ENCODE results near the gene TIMM17B.

Gene TIMM17B

DNA sequence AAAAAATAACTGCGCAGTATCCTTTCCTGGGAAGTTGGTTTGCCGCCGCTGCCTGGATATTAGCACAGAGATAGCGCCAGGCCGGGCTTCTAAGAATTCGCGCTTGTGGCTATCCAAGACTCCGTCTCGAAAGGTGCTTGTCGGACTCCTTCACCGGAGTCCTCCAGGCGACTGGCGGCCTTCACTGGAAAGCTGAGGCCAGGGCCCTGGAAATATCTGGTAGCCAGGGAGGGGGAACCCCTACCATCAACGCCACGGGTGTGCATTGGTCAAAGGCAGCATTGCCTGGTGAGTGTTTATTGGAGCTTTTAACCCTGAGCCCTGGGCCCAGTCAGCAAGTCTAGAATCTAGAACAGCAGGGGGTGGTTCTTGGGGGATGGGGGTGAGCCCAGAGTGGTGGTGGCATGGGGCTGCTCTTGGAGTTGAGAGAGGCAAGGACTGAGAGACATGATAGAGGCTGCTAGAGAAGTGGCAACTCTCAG, 21.8 kb upstream of the TIMM17B start:
- in situ Hi-C loops (cut with HindIII; ENCODE audit: low sequenced_read_pairs) = no loop called here

DNA sequence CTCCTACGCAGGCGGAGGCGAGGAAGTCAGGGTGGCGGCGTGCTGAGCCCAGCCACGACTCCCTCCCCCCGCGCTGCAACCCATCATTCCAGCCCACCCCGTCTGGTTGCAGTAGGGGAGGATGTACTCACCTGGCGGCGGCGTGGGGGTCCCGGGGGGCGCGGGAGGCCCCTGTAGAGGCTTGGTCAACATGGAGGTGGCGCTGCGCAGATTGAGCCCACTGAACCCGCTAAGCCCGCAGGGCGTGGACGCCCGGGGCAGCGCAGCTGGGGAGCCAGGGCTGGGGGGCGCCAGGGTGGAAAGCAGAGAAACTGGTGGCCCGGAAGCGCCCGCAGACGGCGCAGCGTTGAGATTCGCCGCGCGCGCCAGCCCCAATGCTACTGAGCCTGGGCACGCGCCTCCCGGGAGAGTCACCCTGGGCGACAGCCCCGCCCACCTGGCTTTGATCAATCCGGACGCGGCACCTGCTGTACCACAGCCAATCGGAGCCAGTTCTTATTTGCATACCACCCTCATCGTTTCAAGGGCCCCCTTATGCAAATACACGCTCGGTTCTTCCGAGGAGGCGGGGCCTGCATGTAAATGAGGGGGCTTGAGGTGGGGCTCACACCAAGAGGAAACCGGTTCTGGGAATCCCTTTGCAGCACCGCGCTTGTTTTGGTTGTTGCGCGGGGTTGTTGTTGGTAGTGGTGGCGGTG, 21.2 kb upstream of the TIMM17B start, which contains the start of gene PIM2:
Gene PIM2, minus strand, starts transcription at position 382 of the 698 bp plus-strand sequence. Its CDS starts 190 bp downstream, at position 192.
- in situ Hi-C loops (cut with HindIII; ENCODE audit: low sequenced_read_pairs) = no loop called here

DNA sequence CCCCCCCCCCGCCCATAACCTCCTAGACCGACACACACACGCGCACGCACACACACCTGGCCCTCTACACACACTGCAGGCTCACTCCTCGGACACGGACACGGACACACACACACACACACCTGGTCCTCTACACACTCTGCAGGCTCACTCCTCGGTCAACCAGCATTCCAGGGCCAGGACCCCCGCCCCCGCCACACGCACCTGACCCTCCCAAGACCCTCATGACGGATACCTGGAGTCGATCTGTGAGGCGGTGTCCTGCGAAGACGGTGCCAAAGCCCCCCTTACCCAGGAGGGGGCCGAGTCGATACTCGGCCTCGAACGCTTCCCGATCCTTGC, 20.7 kb upstream of the TIMM17B start:
- in situ Hi-C loops (cut with HindIII; ENCODE audit: low sequenced_read_pairs) = no loop called here

DNA sequence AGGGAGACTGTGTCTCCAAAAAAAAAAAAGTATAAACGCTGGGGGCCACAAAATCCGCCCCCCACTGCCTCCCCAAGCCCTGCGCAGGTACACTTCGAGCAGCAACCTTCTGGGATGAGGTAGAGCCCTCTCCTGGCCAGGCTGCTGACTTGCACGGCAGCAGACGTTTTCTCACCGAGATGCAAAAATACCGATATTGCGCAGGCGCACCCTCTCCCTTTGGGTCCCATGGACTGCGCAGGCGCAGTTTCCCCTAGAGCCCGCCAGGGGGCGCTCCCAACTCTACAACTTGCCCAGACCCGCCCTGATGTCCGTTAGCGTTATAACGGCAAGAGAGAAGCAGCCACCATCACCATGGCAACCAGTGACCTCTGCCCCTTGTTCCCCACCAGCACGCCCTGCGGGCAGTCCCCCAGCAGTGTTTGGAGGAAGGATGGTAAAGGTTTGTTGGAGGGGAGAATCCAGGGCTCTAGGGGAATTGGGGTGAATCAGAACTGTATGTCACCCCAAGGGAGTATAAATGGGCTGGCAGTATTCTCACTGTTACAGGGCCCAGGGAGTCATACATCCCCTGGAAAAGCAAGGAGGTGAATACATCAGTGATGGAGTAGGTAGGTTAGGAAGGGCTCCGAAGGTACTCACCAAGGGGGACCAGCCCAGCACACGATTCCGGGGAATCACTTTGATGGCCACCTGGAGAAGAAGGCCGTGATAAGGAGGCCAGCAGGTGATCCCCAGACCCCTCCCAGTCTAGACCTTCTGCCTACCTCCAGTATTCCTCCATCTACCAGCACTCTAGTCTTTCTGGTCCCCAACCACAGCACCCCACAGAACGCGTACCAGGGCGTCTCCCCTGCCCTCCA, 19.8 kb upstream of the TIMM17B start:
- in situ Hi-C loops (cut with HindIII; ENCODE audit: low sequenced_read_pairs) = no loop called here

DNA sequence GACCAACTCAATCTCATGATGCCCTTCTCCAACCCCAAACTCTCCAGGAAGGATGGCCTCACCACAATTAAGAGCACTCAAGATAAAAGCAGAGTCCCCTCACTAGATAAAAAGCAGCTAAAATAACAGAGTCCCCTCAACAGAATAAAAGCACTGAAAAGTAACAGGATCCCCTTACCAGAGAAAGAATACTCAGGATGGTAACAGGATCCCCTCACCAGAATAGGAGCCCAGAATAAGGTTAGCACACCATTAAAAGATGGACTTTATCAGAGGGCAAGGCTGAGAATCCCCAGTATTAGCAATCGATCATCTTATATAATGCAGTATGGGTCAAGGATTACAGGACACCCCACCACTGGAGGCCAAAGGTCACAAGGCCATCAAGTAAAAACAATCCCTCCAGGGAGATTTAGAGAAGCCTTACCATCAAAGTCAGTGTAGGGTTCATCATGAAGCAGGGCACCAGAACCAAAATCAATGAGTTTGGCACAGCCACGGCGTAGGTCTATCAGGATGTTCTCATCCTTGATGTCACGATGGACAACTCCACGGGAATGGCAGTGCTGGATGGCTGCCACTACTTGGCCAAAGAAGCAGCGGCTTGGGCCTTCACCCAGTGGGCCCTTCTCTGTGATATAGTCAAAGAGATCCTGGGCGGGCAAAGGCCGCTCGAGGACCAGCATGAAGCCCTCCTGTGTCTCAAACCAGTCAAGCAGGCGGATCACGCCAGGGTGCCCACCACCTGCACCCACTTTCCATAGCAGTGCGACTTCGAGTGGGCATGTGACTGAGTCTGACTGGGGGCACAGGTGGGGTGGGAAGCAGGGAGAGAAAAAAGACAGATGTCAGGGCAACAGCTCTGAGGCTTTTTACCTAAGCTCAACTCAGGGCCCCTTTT, 17.3 kb upstream of the TIMM17B start:
- in situ Hi-C loops (cut with HindIII; ENCODE audit: low sequenced_read_pairs) = no loop called here

DNA sequence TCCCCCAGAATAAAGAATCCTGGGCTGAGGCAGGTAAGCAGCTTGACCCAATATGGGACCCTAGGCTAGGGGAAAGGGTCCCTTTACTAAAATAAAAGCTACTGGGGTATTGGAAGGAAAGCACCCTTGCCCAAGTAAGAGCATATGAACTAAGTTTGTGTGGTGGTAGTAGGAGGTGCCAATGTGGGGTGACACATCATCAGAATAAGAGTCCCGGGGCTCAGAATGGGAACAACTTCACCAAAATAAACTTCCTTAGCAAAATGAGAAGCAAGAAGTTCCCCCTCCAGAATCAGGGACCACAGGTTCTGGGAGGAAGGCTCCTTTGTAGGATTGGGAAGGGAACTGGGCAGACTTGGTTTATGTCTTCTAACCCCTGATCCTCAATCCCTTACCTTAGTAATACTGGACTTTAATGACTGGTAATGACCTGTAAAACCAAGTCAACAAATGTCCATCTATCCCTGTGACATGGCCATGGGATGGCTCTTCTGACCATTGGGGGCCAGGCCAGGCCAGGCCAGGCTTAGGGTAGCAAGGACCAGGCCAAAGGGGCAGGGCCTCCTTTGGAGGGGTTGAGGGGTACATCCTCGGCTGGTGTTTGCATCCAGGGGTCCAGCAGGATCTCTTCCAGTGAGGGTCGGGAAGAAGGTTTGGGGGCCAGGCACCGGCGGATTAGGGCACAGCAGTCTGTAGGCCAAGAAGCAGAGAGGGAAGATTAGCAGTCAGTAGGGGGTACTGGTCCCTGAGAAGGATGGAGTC, 16.2 kb upstream of the TIMM17B start:
- in situ Hi-C loops (cut with HindIII; ENCODE audit: low sequenced_read_pairs) = no loop called here

DNA sequence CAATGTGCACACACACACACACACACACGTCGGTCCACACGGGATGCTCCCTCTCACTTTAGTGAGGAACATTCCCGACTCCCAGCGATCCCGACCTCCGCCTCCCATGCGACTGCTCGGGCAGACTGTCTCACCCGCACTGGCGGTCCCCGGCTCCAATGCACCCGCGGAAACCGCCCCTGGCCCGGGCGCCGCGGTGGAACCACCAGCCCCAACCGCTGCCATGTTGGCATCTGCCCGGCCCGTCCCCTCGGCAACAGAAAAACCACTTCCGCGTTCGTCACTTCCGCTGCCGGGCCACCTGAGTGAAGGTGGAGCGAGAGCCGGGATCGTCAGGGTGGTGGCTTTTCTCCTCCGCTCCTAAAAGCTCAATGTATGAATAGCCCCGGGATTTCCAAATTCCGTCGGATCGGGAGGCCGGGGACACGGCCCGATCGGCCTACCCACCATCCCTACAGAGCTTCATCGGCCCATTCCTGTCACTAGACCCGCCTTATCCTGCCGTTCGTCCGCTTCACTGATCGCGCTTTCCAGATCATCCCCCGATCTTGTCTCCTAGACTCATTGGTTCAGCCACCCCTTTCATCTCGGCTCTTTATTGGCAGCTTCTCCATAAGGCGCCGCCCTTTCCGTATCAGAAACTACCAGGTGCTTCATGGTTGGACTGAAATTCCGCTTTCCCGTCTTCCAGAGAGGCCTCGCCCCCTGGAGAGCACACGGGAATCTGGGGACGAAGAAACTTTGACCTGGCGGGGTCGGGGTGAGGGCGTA, 14.0 kb upstream of the TIMM17B start, which contains the start of gene SLC35A2:
Gene SLC35A2, minus strand, starts transcription at position 235 of the 771 bp plus-strand sequence. Its CDS starts 10 bp downstream, at position 225.
- in situ Hi-C loops (cut with HindIII; ENCODE audit: low sequenced_read_pairs) = no loop called here

DNA sequence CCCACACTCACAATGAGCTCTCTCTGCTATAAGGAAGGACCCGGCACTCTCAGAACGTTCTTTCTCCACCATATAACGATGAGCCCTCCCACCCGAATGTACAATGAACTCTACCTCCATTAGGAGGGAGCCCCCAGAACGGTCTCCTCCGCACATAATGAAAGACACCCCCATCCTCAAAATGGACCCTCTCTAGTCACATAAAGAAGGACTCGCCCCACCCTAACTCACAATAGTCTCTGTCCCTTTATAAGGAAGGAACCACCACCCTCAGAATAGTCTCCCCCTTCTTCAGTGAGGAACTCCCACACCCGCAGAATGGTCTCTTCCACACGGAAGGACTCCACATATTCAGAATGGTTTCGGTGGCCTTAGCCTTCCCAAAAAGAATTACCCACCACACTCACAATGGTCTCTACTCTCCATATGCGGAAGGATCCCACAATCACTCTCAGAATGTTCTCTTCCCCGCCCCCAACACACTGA, 13.4 kb upstream of the TIMM17B start:
- in situ Hi-C loops (cut with HindIII; ENCODE audit: low sequenced_read_pairs) = no loop called here

DNA sequence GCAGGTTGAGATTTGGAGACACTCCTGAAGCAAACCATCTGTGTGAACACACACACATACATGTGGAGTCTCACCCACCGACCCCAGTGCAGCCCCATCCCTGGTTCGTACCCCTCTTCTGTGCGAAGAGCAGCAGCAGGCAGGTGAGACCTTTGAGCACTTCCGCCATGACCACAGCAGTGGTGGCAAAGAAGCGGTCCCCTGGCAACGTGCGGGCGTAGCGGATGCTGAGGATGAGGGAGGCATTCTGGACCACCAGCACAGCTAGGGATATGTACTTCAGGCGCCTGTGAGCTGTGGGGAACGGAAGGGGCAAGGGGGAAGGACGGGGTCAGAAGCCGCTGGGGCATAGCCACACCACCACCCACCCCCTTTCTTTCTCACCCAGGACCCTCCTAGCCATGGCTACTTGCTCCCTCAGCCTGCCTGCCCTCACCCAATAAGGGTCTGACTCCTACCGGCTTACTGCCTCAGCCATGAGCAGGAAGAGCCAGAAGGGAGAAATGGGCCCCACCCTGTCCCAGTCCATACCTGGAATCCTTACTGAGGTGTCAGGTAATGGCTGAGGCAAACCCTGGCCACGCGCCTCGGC, 12.2 kb upstream of the TIMM17B start:
- in situ Hi-C loops (cut with HindIII; ENCODE audit: low sequenced_read_pairs) = no loop called here

DNA sequence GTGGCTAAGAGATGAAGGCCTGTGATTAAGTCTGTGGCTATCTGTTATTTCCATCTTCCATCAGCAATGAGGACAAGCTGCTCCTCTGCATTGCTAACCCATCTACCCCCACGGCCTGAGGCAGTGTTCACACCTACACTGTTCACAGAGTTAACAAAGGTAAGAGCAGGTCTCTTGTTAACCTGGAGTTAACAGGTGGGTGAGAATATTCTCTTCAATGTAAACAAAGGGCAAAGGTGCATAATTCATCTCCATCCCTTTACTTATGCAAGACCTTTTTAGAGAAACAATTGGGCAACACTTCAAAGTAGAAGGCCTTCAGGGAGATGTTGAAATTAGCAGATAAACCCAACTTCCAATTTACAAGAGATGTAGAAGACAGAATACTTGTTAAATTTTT, 11.0 kb upstream of the TIMM17B start:
- in situ Hi-C loops (cut with HindIII; ENCODE audit: low sequenced_read_pairs) = no loop called here

DNA sequence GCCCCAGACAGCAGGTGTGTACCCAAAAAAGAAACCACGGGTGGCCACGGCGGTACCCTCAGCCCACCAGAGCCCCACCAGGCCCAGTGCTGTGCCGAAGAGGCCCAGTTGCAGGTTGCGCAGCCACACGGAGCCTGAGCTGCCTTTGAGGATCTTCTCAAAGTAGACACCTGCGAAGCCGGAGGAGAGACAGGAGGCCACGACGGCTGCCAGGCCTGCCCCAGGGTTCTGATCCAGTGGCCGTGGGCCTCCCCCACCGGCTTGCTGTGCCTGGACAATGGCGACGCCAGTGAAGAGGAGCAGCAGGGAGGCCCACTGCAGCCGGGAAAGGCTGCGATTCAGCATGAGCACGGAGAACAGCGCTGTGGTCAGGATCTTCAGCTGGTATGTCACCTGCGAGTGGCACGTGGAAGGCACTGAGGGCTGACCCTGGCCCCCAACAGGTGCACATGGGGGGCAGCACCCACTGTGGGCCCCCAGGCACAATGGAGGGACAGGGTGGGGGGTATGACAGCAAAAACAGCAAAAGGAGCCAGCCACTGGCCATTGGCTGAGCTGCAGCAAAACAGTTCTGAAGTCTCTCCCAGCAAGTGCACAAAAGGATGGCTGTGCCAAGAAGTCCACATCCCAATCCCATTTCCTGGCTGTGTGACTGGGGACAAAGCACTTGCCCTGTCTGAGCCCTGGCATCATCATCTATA, 7.7 kb upstream of the TIMM17B start:
- in situ Hi-C loops (cut with HindIII; ENCODE audit: low sequenced_read_pairs) = no loop called here

DNA sequence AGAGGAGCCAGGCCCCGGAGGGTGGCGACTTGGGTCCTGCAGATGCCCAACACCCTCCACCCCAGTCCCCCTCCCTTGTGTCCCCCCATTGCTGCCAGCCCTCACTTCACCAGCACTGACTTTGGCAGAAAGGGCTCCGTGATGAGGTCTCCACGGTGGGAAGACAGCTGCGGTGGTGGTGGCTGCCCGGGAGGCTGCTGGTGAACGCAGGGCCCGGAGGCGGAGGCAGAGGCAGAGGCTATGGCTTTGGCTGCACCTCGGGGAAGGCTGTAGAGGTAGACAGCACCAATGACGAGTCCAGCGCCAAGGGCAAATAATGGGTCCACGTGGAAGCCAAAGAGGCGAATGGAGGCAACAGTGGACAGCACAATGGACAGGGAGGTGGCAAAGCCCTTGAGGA, 7.1 kb upstream of the TIMM17B start:
- in situ Hi-C loops (cut with HindIII; ENCODE audit: low sequenced_read_pairs) = no loop called here

DNA sequence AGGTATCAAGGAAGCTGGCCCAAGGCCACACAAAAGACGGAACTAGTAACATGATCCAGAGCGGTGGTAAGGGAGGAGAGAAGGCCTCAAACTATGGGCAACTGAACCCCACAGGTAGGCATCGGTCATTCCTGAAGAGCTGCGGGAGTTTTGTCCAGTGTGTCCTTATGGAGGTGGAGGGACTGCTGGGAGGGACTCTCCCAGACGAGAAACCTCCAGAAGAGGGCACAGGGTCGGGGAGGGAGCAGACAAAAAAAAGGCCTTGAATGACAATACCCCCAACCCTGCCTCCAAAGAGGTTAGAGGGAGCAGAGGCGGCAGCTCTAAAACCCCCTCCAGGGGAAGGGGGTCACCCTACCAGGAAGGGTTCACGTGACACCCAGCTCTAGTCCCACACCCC, 6.6 kb upstream of the TIMM17B start:
- in situ Hi-C loops (cut with HindIII; ENCODE audit: low sequenced_read_pairs) = no loop called here

DNA sequence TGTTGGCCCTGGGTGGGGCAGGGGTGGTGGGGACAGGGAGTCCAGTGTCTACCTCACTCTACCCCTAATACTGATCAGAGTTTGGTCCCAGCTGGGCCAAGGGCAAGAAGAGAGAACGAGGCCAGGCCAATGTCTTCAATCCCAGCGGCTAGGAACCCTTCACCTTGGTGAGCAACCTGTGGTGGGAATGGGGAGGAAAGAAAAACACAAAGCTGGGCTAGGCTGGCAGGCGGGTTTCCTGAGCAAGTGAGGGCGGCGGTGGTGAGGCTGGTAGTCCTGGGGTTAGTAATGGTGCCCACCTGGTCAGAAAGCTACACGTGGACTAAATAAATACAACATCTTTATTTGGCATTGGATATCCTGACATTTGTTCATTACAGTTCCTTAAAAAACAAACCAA, 5.7 kb upstream of the TIMM17B start:
- in situ Hi-C loops (cut with HindIII; ENCODE audit: low sequenced_read_pairs) = no loop called here

DNA sequence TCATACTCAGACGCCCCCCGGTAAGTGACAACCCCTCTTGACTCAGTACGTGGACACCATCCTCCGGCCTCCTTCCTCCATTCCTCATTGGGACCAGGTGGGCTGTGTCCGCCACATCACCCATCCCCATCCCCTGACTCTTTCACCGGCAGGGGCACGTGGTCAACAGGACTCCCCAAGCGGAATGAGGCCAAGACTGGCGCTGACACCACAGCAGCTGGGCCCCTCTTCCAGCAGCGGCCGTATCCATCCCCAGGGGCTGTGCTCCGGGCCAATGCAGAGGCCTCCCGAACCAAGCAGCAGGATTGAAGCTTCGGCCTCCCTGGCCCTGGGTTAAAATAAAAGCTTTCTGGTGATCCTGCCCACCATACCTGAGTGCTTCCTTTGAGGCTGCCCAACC, 5.2 kb upstream of the TIMM17B start:
- in situ Hi-C loops (cut with HindIII; ENCODE audit: low sequenced_read_pairs) = no loop called here

DNA sequence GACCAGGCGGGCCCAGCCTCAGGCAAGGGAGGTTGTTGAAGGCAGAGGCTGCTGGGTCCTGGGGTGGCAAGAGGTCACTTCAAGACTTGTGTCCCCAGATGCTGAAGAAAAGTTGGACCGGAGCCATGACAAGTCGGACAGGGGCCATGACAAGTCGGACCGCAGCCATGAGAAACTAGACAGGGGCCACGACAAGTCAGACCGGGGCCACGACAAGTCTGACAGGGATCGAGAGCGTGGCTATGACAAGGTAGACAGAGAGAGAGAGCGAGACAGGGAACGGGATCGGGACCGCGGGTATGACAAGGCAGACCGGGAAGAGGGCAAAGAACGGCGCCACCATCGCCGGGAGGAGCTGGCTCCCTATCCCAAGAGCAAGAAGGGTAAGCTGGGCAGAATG, 4.6 kb upstream of the TIMM17B start:
- in situ Hi-C loops (cut with HindIII; ENCODE audit: low sequenced_read_pairs) = no loop called here

DNA sequence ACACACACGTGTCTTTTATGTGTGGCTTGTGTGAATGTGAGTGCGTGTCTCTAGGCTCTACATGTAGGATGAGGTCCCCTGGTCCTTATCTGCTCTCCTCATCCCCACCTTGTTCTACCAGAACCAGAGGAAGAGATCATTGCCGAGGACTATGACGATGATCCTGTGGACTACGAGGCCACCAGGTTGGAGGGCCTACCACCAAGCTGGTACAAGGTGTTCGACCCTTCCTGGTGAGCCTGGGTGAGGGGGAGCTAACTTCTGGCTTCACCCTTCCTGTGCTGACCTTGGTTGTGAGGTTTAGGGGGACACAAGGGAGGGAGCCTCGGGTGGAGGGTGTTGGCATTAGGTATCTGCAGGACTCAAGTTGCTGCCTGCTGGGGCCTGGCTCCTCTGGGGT, 3.5 kb upstream of the TIMM17B start:
- in situ Hi-C loops (cut with HindIII; ENCODE audit: low sequenced_read_pairs) = no loop called here

DNA sequence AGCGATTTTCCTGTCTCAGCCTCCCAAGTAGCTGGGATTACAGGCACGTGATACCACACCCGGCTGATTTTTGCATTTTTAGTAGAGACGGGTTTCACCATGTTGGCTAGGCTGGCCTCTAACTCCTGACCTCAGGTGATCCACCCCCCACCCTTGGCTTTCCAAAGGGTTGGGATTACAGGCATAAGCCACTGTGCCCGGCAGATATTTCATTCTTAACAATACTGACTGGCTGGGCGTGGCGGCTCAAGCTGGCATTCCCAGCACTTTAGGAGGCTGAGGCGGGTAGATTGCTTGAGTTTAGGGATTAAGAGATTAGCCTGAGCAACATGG, 1.5 kb upstream of the TIMM17B start:
- in situ Hi-C loops (cut with HindIII; ENCODE audit: low sequenced_read_pairs) = no loop called here

All from endothelial cell of hepatic sinusoid (primary cell).